ENCODE measurements around the gene MRTFA.
"Not testable (repeated sequence)": the region's sequence is repeated elsewhere in the genome, so short reads cannot be mapped to it uniquely, and the experiment has no call there.

MRTFA gene

GRCh38 chr22:40541300-40541699 is 95.2 kb downstream of the MRTFA start:
- no peak overlapping the region for H3K4me3 ChIP-seq (ENCODE audit: low read depth, low read length)
- TF ChIP-seq, protein P1, sequence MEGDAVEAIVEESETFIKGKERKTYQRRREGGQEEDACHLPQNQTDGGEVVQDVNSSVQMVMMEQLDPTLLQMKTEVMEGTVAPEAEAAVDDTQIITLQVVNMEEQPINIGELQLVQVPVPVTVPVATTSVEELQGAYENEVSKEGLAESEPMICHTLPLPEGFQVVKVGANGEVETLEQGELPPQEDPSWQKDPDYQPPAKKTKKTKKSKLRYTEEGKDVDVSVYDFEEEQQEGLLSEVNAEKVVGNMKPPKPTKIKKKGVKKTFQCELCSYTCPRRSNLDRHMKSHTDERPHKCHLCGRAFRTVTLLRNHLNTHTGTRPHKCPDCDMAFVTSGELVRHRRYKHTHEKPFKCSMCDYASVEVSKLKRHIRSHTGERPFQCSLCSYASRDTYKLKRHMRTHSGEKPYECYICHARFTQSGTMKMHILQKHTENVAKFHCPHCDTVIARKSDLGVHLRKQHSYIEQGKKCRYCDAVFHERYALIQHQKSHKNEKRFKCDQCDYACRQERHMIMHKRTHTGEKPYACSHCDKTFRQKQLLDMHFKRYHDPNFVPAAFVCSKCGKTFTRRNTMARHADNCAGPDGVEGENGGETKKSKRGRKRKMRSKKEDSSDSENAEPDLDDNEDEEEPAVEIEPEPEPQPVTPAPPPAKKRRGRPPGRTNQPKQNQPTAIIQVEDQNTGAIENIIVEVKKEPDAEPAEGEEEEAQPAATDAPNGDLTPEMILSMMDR (IDR thresholded peaks at IDR 0.05; ENCODE audit: low read depth, low read length, missing control alignments) = no peak
- DNase-seq (ENCODE audit: low read depth) = peak; percentile 51

GRCh38 chr22:40540265-40540664 is 96.3 kb downstream of the MRTFA start:
- DNase-seq (ENCODE audit: low read depth) = no peak
- no peak overlapping the region for H3K4me3 ChIP-seq (ENCODE audit: low read depth, low read length)
- TF ChIP-seq, protein P1 (IDR thresholded peaks at IDR 0.05; ENCODE audit: low read depth, low read length, missing control alignments) = no peak

DNA sequence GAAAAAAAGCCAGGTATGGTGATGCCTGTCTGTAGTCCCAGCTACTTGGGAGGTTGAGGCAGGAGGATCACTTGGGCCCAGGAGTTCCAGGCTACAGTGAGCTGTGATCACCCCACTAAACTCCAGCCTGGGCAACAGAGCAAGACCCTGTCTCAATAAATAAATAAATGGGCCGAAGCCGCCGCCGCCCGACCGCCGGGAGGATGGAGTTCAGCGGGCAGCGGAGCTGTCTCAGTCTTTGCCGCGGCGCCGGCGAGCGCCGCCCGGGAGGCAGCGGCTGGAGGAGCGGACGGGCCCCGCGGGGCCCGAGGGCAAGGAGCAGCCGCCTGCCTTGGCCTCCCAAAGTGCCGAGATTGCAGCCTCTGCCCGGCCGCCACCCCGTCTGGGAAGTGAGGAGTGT is 100.4 kb downstream of the MRTFA start:
- not testable (repeated sequence) for DNase-seq (ENCODE audit: low read depth); H3K4me3 ChIP-seq (ENCODE audit: low read depth, low read length)

DNA sequence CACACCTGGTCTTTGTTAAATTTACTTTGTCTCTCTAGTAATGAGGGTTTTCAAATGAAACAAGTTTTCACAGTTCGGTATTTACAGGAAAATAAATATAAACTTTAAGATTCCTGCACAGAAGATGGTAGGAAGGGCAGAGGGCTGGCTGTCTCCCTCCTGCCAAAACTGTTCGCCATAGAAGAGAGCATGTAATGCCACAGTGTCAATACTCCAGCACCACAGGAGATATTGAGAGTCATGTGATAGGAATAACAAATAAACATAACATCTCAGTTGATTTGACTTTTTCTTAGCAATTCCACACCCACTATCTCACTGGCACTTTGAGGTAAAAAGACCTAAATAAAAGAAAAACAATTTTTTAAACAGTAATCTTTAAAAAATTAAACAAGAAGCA is 100.9 kb downstream of the MRTFA start:
- TF ChIP-seq, protein P1 (IDR thresholded peaks at IDR 0.05; ENCODE audit: low read depth, low read length, missing control alignments) = no peak
- no peak for DNase-seq (ENCODE audit: low read depth)
- H3K4me3 ChIP-seq (ENCODE audit: low read depth, low read length) = no peak overlapping the region

- no peak for DNase-seq (ENCODE audit: low read depth)
- H3K4me3 ChIP-seq (ENCODE audit: low read depth, low read length) = no peak overlapping the region
- TF ChIP-seq, protein P1 (IDR thresholded peaks at IDR 0.05; ENCODE audit: low read depth, low read length, missing control alignments) = no peak
These were observed 101.4 kb downstream of the MRTFA start for GRCh38 chr22:40535189-40535512.

DNA sequence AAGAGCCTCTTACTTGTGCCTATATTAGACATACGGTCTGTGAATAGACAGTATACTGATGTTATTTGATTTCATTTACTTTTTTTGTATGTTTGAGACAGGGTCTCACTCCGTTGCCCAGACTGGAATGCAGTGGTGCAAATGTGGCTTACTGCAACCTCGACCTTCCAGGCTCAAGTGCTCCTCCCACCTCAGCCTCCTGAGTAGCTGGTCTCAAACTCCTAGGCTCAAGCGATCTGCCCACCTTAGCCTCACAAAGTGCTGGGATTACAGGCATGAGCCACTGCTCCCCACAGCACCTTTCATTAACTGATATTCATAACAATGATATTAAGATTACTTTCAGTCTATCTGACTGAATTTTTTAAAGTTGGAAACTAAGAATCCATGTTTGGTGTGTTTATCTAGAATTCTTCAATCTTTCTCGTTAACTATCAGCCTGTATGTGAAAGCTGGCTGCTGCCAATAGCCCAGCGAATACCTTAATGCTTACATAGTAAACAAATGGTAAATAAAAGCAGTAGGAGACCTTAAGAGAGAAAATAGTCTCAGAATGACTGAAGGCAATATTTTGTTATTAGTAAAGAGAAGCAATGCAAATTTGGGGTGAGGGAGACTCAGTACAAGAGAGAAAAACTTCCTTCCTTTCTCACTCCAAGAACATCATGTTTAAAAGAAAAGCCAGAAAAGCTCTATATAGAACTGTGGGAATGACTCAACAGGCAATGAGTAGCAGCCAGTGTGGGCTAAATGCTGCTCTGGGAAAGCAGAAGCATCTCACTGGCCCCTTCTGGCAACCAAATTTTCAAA is 101.9 kb downstream of the MRTFA start:
- peak overlapping the region; percentile 37 for H3K4me3 ChIP-seq (ENCODE audit: low read depth, low read length)
- TF ChIP-seq, protein P1 (IDR thresholded peaks at IDR 0.05; ENCODE audit: low read depth, low read length, missing control alignments) = no peak
- no peak for DNase-seq (ENCODE audit: low read depth)

- H3K4me3 ChIP-seq (ENCODE audit: low read depth, low read length) = peak overlapping the region; percentile 37
- DNase-seq (ENCODE audit: low read depth) = peak; percentile 78
- TF ChIP-seq, protein P1 (IDR thresholded peaks at IDR 0.05; ENCODE audit: low read depth, low read length, missing control alignments) = no peak
These were observed 102.7 kb downstream of the MRTFA start for GRCh38 chr22:40533712-40534378.

All from GM12864 (cell line).